ENCODE data around the gene TPSD1. TPM values are rescaled to one million over a fixed set of nuclear protein-coding genes. Genes with fewer than 3 reads are reported as not detected.

The TPSD1 gene
- total RNA-seq, 1 experiment from 2014 or later, result 0.31 TPM

DNA sequence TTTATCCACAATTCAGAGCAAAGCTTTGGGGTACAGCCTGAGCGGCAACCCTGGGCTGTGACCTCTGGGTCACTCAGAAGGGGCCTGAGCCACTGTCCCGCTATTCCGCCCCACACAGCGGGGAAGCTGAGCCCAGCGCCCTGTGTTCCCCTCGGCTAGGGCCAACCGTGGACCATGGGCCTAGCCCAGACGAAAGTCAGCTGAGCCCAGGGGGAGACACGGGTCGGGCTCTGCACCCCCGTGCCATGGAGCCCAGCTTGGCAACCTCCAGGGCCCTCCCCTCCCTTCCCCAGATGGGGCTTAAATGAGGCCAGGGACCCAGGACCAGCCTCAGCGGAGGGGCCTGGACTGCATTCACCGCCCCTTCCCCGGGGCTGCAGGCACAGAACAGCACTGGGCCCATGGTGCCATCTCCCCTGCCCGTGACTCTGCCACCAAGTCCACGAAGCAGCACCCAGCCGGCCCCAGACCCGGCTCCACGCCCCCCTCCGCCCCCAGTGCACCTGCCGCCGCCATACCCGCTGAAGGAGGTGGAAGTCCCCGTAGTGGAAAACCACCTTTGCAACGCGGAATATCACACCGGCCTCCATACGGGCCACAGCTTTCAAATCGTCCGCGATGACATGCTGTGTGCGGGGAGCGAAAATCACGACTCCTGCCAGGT is 1.8 kb downstream of the TPSD1 start (continued):
- TF ChIP-seq, protein P1, sequence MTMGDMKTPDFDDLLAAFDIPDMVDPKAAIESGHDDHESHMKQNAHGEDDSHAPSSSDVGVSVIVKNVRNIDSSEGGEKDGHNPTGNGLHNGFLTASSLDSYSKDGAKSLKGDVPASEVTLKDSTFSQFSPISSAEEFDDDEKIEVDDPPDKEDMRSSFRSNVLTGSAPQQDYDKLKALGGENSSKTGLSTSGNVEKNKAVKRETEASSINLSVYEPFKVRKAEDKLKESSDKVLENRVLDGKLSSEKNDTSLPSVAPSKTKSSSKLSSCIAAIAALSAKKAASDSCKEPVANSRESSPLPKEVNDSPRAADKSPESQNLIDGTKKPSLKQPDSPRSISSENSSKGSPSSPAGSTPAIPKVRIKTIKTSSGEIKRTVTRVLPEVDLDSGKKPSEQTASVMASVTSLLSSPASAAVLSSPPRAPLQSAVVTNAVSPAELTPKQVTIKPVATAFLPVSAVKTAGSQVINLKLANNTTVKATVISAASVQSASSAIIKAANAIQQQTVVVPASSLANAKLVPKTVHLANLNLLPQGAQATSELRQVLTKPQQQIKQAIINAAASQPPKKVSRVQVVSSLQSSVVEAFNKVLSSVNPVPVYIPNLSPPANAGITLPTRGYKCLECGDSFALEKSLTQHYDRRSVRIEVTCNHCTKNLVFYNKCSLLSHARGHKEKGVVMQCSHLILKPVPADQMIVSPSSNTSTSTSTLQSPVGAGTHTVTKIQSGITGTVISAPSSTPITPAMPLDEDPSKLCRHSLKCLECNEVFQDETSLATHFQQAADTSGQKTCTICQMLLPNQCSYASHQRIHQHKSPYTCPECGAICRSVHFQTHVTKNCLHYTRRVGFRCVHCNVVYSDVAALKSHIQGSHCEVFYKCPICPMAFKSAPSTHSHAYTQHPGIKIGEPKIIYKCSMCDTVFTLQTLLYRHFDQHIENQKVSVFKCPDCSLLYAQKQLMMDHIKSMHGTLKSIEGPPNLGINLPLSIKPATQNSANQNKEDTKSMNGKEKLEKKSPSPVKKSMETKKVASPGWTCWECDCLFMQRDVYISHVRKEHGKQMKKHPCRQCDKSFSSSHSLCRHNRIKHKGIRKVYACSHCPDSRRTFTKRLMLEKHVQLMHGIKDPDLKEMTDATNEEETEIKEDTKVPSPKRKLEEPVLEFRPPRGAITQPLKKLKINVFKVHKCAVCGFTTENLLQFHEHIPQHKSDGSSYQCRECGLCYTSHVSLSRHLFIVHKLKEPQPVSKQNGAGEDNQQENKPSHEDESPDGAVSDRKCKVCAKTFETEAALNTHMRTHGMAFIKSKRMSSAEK (CRISPR knock-in tag; IDR thresholded peaks at IDR 0.05; ENCODE audit: borderline replicate concordance), result no peak
- no peak for TF ChIP-seq CBFB (CRISPR knock-in tag; IDR thresholded peaks at IDR 0.05; ENCODE audit: low read depth)

DNA sequence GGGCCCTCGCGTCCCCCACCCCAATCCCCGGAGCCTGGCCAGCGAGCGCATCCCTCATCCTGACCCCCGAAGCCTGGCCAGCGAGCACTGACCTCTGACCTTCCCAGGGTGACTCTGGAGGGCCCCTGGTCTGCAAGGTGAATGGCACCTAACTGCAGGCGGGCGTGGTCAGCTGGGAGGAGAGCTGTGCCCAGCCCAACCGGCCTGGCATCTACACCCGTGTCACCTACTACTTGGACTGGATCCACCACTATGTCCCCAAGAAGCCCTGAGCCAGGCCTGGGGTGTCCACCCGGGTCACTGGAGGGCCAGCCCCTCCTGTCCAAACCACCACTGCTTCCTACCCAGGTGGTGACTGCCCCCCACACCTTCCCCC is 2.3 kb downstream of the TPSD1 start:
- peaks cover 5% of the 10 kb centered on the region for H3K4me1 Mint-ChIP-seq
- no peak overlapping the region for H3K27ac Mint-ChIP-seq
- H3K27me3 Mint-ChIP-seq (ENCODE audit: low read depth), result peaks cover 28% of the 10 kb centered on the region
- H3K36me3 Mint-ChIP-seq, result no peaks in the 10 kb centered on the region
- DNase-seq (ENCODE audit: low spot score) (no peak), ATAC-seq (no peak)
- ChIA-PET POLR2A (no interaction called here), CTCF (no interaction called here)
- TF ChIP-seq ZNF317 (CRISPR knock-in tag; IDR thresholded peaks at IDR 0.05; ENCODE audit: borderline replicate concordance, low read depth) (no peak), FOXP1 (CRISPR knock-in tag; IDR thresholded peaks at IDR 0.05; ENCODE audit: borderline replicate concordance) (no peak), KAT7 (CRISPR knock-in tag; IDR thresholded peaks at IDR 0.05; ENCODE audit: borderline replicate concordance) (no peak), JUN (CRISPR knock-in tag; IDR thresholded peaks at IDR 0.05) (no peak), TEAD1 (CRISPR knock-in tag; IDR thresholded peaks at IDR 0.05) (no peak), FOXK1 (CRISPR knock-in tag; IDR thresholded peaks at IDR 0.05) (no peak), GRHL2 (CRISPR knock-in tag; IDR thresholded peaks at IDR 0.05; ENCODE audit: insufficient replicate concordance, severe bottlenecking) (no peak), NR2C2 (CRISPR knock-in tag; IDR thresholded peaks at IDR 0.05) (no peak)
- TF ChIP-seq, protein P2, sequence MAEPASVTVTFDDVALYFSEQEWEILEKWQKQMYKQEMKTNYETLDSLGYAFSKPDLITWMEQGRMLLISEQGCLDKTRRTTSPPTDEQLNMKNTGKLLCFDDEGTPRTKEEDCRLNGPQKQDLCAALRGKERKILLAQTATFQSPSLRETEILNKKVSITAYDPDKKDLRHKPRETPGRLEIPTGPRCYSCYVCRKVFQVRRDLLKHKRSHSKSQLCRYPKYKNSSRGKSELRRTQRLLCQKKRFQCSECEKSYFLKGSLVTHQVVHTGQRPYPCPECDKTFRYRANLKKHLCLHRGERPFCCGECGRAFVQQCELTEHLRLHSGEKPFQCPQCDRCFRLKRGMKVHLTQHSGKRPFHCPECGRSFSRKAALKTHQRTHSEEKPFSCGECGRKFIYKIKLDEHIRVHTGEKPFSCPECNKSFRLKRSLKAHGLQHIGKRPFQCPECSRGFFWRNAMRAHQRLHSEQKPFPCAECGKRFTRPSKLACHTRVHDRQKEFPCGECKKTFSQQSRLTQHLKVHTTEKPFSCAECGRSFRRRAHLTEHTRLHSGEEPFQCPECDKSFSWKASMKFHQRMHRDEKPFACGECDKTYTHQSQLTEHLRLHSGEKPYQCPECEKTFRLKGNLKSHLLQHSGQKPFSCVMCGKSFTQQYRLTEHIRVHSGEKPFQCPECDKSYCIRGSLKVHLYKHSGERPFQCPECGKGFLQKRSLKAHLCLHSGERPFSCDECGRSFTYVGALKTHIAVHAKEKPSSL (CRISPR knock-in tag; conservative IDR thresholded peaks at IDR 0.05), result no peak
- TF ChIP-seq, protein P3, sequence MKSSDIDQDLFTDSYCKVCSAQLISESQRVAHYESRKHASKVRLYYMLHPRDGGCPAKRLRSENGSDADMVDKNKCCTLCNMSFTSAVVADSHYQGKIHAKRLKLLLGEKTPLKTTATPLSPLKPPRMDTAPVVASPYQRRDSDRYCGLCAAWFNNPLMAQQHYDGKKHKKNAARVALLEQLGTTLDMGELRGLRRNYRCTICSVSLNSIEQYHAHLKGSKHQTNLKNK (CRISPR knock-in tag; IDR thresholded peaks at IDR 0.05), result no peak
- TF ChIP-seq, protein P4, sequence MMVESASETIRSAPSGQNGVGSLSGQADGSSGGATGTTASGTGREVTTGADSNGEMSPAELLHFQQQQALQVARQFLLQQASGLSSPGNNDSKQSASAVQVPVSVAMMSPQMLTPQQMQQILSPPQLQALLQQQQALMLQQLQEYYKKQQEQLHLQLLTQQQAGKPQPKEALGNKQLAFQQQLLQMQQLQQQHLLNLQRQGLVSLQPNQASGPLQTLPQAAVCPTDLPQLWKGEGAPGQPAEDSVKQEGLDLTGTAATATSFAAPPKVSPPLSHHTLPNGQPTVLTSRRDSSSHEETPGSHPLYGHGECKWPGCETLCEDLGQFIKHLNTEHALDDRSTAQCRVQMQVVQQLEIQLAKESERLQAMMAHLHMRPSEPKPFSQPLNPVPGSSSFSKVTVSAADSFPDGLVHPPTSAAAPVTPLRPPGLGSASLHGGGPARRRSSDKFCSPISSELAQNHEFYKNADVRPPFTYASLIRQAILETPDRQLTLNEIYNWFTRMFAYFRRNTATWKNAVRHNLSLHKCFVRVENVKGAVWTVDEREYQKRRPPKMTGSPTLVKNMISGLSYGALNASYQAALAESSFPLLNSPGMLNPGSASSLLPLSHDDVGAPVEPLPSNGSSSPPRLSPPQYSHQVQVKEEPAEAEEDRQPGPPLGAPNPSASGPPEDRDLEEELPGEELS (CRISPR knock-in tag; IDR thresholded peaks at IDR 0.05), result no peak
- TF ChIP-seq, protein P5, sequence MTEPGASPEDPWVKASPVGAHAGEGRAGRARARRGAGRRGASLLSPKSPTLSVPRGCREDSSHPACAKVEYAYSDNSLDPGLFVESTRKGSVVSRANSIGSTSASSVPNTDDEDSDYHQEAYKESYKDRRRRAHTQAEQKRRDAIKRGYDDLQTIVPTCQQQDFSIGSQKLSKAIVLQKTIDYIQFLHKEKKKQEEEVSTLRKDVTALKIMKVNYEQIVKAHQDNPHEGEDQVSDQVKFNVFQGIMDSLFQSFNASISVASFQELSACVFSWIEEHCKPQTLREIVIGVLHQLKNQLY (CRISPR knock-in tag; IDR thresholded peaks at IDR 0.05), result no peak
- TF ChIP-seq, protein P6, sequence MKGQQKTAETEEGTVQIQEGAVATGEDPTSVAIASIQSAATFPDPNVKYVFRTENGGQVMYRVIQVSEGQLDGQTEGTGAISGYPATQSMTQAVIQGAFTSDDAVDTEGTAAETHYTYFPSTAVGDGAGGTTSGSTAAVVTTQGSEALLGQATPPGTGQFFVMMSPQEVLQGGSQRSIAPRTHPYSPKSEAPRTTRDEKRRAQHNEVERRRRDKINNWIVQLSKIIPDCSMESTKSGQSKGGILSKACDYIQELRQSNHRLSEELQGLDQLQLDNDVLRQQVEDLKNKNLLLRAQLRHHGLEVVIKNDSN (CRISPR knock-in tag; IDR thresholded peaks at IDR 0.05), result no peak
- H3K9me3 Mint-ChIP-seq, result no peaks in the 10 kb centered on the region
- no peak overlapping the region for H3K4me3 Mint-ChIP-seq

Measured in WTC11 (cell line).